GM21423 (cell line): ENCODE measurements around the gene STAMBPL1.
A peak's percentile ranks its signal among the peaks of the same experiment; 100 is the strongest.
"Not testable (repeated sequence)": the region's sequence is repeated elsewhere in the genome, so short reads cannot be mapped to it uniquely, and the experiment has no call there.

Experiments used
- ATAC-seq: cut with Tn5 transposase; IDR thresholded peaks from one replicate; pipeline ENCODE4 v1.9.1; 2021; ENCODE audit warnings: mild to moderate bottlenecking, moderate library complexity; ENCODE audit not compliant: unreplicated experiment

The STAMBPL1 gene

DNA sequence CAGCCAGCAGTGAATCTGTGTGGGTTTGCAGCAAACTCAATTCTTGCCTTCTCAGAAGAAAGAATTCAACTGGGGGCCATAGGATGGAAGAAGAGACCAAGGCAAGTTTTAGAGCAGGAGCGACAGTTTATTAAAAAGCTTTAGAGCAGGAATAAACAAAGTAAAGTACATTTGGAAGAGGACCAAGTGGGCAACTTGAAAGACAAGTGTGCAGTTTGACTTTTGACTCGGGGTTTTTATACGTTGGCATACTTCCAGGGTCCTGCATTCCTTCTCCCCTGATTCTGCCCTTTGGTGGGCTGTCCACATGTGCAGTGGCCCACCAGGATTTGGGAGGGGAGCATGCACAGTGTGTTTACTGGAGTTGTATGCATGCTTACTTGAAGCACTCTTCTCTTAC is 25.4 kb upstream of the STAMBPL1 start:
- no peak for ATAC-seq

DNA sequence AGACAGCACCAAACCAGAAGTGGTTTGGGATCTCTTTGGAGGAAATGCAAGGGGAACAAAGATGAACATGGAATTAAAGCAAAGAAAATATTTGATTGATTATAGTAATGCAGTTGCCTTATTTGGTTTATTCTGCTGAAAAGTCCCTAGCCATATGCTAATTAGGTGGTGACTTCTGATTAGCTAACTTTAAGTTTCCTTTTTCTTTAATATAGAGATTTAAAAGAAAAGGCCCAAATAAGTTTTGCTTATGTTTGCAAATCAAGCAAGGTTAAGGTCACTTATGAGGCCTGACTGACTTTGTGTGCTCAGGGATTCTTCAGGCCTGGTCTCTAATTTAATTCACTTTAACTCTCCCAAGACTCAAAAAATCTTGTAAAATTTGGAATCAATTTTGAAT is 22.2 kb upstream of the STAMBPL1 start:
- ATAC-seq: no peak

DNA sequence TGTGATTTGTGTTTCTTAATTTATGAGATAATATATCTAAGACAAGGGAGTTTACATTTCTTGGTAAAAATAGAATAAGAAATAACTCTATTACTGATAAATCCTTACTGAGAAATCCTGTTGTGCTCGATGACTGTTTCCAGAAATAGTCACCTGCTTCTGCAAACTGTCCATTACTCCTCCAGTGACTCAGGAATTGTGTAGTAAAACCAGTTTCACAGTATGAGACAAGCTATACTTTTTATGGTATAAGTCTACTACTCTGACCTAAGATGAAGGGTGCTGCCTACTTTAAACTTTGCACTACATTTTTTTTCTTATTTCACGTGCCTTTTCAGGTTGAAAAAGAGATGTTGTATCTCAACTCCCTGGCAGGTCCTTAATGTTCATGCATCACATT is 21.6 kb upstream of the STAMBPL1 start:
- no peak for ATAC-seq

DNA sequence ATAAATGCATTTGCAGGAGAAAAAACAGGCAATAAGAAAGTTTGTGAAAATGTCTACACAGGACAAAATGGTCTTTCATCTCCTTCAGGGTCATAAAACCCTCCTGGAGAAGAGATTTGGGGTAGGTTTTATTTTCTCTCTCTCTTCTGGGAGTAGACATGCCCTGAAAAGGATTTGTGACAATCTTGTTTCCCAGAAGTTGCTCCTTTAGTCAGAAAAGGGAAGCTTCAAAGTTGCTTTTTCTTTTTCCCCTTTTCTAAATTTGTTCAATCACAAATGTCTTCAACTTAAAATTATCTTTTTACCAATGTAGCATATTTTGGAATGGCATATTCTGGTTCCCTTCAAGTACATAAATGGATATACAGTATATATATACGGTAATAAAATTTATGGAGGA is 19.0 kb upstream of the STAMBPL1 start:
- no peak for ATAC-seq

DNA sequence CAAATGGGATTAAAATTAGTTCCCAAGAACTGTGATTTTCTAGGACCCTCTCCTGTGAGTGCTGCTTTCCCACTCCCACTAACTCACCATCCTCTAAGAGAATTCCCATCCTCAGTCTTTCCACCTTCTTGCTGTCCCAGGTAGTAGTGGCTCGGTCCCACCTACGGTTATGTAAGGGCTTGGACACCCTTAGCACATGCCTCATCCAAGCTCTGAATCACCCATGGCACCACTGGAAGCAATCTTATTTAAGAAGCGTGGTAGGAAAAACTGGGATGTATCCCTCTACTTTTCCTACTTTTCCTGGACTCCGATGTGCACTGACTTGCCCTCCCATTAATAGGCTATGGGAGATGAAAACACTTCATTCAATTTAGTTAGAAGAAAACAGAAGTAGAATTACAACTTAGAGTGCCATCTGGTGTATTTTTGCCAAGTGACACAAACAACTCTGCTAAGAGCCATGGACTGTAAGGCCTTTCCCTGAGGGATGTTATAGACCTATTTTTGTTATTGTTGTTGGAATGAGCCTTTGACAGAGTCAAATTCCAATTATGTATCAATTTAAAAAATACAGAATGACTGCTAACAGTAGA is 14.7 kb upstream of the STAMBPL1 start:
- ATAC-seq: no peak

DNA sequence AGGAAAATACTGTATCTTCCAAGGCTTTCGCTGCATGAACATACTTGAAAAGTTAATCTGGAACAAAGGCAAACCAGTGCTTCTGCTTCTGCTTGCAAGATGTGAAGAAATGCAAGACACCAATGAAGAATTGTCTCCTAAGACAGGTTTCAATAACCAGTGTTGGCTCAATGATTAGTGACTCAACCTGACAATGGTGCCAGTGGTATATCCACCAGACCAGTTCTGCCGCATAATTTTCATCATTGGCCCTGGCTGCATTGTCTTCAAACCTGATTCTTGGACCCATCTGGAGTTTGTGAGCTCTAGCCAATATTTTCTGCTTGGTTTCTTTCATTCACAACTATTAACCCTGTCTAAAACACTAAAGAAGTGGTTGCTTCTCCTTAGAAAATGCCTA is 13.6 kb upstream of the STAMBPL1 start:
- no peak for ATAC-seq

DNA sequence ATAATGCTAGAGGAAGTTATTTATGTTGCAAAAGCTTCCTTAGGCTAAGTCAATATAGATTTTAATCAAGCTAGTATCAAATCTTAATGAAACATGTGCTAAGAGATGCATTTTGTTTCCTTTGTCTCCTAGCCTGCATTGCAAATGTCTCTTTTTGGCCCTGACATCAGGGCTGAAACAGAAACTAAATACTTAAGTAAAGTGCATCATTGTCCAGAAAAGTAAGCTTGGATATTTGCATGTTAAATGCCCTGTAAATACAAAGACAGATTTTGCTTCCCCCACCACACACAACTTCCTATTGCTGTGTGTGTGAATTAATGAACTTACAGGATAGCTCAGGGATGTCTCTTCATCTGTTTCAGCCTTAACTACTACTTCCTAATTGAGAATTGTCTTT is 10.0 kb upstream of the STAMBPL1 start:
- no peak for ATAC-seq

DNA sequence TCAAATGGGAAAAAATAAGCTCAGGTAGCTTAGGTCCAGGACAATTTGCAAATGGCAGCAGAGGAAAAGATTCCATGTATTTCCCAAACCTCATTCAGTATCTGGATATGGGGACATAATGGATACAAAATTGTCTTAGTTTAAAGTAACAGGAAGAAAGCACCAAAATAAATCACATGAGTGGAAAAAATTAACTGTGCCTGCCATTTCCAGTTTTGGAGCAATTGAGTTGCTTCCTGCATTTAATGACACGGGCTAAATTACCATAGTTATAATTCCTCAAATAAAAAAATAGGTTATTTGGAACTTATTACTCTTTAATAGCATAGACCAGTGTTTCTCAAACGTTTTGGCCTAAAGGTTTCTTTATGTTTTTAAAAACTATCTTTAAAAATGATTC is 6.3 kb upstream of the STAMBPL1 start:
- ATAC-seq: no peak

DNA sequence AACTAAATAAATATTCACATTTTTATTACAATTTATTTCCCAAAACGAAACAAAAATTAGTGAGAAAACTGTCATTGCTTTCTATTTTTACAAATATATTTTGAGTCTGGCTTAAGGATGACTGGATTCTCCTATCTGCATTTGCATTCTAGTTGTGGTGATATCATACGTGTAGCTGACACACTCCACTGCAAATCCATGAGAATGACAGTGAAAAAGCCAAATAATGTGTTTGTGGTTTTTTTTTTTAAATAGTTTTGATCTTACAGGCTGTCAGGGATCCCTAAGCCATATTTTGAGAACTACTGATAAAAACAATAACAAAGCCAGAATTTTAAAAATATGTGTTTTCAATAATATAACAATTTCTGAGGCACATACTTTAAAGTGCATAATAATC is 5.8 kb upstream of the STAMBPL1 start:
- no peak for ATAC-seq

DNA sequence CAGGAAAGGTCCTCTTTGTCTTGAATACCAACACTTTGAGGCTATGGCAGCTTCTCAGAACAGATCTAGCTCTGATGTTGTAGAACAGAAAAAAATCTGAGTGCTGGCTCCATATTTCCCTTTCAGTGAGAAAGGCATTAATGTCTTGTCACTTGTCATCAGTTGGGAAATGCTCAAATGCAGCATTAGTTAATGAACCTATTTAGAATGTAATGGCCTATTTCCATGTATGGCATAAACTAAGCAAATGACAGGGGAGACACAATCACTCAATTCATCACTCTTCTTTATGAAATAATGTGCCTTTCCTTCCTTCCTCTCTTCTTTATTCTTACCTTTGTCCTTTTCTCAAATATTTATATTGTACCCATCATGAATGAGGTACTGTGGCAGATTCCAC is 5.0 kb upstream of the STAMBPL1 start:
- ATAC-seq: no peak

DNA sequence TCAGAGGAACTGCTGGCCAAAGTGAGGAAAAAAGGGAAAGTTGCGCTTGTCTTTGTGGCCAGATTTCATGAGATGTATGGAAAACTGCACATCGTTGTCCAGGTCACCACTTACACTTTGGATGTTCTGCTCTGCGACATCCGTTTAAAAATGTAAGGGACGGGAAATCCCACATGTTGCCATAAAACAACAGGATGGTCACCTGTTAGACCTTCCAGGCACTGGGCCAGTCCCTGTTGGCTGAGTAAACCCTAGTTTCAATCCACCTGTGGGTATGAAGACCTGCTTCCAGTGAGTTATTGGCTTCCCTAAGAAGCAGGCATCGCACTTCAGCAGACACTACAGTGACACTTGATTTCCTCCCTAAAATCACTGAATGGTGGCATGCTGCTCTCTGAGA is 2.7 kb upstream of the STAMBPL1 start:
- no peak for ATAC-seq

DNA sequence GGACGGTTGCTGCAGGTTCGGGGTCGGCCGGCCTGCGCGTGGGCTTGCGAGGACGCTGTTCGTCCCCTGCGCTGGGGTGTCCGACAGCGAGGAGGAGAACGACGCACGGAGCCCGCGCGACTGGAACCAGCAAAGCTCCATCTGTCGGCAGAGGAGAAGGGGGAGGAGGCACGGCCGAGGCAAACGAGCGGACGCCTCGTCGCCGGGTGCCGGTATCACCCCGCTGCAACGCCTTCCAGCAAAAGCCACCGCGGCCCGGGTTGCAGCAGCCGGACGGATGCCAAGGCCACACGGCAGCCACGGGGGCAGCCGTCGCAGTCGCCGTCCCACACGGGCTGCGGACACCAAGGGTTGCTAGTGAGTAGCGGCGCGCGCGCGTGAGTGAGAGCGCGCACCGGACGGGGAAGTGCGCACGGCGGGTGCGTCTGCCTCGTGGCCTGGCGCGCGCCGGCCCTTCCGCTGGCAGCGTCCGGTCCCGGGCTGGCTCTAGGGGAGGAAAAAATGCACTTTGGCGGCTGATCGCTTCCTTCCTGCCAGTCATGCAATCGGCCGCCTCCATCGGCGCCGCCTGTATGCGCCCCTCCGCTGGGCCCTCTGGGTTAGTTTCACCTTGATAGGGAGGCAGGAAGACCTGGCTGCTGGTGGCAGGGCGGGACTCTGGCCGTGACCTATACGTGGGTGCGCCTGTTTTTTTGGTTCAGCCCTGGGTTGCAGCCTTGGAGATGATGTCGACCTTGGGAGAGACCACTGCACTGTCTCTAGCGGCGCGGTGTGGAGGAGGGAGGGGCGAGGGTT is 434 bp downstream of the STAMBPL1 start:
- ATAC-seq: peak; percentile 78

DNA sequence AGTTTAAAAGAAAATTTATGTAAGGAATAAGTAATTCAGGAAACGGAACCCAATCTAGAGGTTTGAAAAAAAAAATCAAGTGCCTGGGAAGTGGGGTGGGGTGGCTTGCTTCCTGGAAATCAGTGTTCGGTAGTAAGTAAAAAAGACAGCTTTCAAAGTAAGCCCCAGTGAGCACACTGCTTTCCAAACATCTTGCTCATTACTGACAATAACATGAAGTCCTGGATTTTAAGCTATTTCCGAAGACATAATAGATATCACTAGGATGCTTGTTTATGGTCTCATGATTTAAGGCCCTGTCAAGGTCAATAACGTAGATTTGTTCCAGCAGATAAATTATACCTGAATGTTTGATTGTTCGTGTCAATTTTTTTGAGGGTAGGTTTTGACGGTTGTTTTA is 1.3 kb downstream of the STAMBPL1 start:
- no peak for ATAC-seq

DNA sequence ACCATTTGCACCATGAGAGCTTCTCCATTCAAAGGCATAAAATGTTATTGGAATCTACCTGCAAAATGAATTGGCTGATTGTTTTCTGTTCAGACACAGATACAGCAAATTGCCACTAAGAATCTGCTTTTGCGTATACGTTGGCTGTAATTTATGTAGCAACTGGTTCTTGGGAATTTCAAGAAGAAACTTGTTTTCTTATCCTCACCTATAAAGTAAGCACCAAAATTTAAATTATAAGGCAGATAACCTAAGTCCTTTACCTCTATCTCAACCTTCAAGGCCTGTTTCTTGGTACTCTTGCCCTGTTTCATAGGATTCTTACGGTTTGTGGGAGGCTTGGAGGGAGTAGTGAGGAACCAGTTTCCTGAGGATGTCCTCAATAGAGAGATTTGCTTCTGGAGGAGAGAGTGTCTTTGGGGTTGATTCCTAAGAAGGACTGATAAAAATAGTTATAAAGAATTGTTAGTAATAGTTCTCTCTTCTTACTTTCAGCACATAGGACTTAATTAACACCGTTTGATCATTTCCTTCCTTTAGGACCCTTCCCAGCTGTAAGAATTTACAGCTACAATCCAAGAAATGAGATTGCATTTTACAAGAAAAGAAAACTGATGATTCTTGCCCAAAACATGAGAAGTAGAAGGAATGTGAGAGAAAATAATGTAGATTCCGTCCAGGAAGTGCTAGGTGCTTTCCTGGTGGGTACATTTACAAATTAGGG is 2.0 kb downstream of the STAMBPL1 start:
- no peak for ATAC-seq

DNA sequence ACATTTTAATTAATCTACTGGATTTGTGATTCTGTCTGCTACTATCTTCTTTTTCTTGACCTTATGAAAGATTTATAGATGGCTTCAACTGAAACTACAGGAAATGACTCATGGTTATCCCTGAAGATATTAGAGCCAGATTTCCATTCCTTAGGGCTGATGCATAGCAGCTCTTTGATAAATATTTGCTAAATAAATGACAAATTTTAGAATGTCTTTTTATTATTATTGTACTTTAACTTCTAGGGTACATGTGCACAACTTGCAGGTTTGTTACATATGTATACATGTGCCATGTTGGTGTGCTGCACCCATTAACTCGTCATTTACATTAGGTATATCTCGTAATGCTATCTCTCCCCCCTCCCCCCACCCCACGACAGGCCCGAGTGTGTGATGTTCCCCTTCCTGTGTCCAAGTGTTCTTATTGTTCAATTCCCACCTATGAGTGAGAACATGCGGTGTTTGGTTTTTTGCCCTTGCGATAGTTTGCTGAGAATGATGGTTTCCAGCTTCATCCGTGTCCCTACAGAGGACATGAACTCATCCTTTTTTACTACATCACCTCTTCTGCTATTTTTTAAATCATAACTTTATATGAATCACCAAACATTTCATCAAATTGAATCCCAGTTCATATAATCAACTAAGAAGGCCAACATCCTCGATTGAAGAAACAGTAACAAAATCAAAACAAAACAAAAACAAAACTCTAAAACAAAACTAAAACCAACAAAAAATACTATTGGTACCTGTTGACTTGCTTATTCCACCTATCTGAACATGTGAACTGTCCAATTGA is 2.8 kb downstream of the STAMBPL1 start:
- not testable (repeated sequence) for ATAC-seq

DNA sequence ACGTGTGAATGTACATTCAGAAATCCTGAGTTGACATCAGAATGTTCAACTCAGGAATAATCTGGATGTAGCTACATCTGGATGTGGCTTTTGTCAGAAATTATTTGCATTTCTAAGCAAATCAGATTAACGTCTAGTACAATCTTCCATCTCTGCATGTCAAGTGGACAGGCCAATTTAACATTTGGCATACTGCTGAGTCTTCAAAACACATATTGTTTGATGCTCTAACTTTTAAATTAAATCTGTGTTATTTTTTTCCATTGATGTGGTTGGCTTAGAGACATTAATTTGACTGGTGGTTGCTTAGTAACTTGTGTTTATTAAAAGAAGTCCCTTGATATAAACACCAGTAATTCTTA is 3.4 kb downstream of the STAMBPL1 start:
- ATAC-seq: no peak

DNA sequence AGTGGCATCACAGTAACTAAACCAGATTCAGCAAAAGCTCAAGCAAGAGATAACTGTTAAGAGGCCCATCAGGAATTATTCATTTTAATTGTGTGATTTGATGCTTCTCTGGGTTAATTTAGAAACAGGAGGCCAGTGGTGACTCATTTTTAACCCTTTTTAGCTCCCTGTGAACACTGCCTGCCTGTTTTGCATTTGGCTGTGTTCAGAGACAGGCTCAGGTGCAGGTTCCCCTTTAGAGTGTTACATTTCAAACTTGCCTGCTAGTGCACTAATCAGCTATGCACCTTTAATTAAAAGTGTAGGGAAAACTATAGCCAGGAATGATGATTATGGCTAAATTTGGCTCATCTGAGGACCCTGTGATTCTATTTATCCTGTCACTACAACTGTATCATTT is 6.5 kb downstream of the STAMBPL1 start:
- peak; percentile 70 for ATAC-seq

DNA sequence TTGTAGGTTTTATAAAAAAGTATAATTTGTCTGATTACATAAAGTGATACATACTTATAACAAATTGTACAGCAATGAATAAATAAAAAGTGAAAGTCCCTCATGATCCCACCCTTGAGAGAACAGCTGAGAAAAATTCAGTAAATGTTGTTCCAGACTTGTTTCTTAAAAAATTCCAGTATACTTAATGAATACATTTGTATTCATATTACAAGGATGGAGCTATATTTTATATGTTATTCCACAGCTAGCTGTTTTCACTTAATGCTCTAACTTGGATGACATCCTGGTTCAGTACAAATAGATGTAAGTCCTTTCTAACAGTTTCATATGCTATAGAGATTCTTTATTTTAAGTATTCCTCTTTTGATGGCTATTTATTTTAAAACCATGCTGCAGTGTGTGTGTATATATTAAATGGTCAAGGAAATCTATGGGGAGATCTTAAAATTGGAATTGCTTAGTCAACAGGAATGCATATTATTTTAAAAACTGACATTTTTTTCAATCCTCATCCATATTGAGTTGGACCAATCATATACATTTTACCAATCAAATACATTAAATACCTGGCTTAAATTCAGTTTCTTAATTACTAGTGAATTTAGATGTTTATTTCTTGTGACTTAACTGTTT is 8.9 kb downstream of the STAMBPL1 start:
- ATAC-seq: no peak

DNA sequence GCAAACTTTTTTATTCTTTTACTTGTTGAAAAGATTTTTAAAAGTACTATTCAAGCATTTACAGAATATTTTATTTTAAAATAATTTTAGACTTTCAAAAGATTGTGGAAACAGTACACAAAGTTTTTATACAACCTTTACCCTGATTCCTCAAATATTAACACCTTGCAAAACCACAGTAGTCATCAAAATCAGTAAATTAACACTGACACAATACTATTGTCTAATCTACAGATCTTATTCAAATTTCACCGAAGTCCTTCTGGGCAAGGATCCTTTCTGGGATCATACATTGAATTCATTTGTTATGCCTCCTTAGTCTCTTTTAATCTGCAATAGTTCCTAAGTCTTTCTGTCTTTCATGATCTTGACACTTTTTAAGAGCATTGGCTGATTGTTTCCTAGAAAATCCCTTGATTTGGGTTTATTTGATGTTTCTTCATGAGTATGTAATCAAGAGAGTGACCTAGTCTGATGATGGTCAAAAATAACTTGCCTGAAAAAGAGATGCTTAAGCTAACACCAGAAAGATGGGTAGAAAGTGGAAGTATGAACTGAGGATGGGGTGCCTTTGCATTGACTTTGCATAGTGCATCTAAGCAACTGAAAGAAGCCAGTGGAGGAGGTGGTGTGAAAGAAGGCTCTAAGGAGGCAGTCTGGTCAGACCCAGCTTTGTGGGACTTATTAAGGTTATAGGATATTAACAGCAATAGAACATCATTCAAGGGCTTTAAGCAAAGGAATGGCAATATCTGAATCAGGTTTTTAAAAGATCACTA is 9.7 kb downstream of the STAMBPL1 start:
- ATAC-seq: no peak

DNA sequence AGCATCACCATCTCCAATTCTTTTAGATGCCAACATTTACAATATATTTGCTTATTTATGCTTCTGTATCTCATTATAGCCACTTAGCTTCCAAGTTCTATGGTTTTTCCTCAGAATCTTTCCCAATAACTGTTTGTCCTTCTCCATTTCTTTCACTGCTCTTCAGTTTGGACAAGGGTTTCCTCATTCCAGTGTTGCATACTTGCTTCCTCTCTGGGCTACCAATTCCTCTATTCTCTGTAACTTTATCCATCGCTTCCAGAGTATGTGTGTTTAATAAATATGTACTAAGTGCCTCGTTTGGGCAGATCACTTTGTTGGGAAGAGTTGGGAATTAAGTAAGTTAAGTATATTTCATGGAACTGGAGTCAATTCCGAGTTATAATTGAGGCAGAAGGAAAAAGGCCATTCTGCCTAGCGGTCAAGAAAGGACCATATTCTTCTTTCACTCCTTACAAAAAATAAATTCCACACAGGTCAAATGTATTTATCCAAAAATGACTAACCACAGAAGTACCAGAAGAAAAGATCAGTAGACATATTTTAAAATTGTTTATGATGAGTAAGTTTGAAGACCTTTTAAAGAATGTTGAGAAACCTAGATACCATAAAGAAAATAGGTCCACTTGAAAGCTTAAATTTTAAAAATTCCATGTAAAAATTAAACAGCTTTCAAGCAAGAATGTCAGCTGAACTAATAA is 10.8 kb downstream of the STAMBPL1 start:
- ATAC-seq: no peak
